Effector memory CD8-positive, alpha-beta T cell (primary cell): Measurements from ENCODE around the gene AGO4.
"Not testable (repeated sequence)": the region's sequence is repeated elsewhere in the genome, so short reads cannot be mapped to it uniquely, and the experiment has no call there.

Experiments used
- ATAC-seq: fragments of 150-1000 bp; cut with Tn5 transposase; replicated peaks from 2 replicates; pipeline ENCODE4 v1.10.0; 2021; ENCODE audit warnings: mild to moderate bottlenecking, moderate library complexity
- DNase-seq, 3 experiments: peaks; one replicate each; pipeline ENCODE4 v3.0.0; 2021
- H3K27ac Mint-ChIP-seq, 2 donors: one replicate each; pipeline ENCODE4 v1.8.0; 2022; ENCODE audit warnings: mild to moderate bottlenecking in 2 of 2, mixed read lengths in 2 of 2, moderate library complexity in 2 of 2
- H3K27me3 Mint-ChIP-seq, 2 donors: one replicate each; pipeline ENCODE4 v1.8.0; 2022; ENCODE audit warnings: mixed read lengths in 2 of 2
- H3K36me3 Mint-ChIP-seq: one replicate; pipeline ENCODE4 v1.8.0; 2022; ENCODE audit warnings: mild to moderate bottlenecking, moderate library complexity, mixed read lengths; ENCODE audit not compliant: insufficient read depth
- H3K4me1 Mint-ChIP-seq, 2 donors: one replicate each; pipeline ENCODE4 v1.8.0; 2022; ENCODE audit warnings: low read depth in 2 of 2, mixed read lengths in 2 of 2
- H3K4me3 Mint-ChIP-seq, 2 donors: one replicate each; pipeline ENCODE4 v1.8.0; 2022; ENCODE audit warnings: mild to moderate bottlenecking in 2 of 2, mixed read lengths in 2 of 2, moderate library complexity in 2 of 2
- H3K9me3 Mint-ChIP-seq, 2 donors: one replicate each; pipeline ENCODE4 v1.8.0; 2022; ENCODE audit warnings: mixed read lengths in 2 of 2
- total RNA-seq, 9 experiments: gene quantifications; one replicate each; lab custom pipeline; 2026; lab: John Stamatoyannopoulos, UW

AGO4 gene
- total RNA-seq: 13.8 to 143 (median 51.7) reads per million in 9 experiments

GRCh38 chr1:35807614-35808449 is at the start of gene AGO4:
Gene AGO4, plus strand, starts transcription at chr1:35808016. Its CDS starts 401 bp downstream, at chr1:35808417.
- Mint-ChIP-seq H3K9me3 (no peaks in the 10 kb centered on the region), H3K27ac (peak within 1 kb of the TSS; percentile 90 to 93)
- DNase-seq: peak; percentile 16 to 20 (median 20)

GRCh38 chr1:35762141-35762540 is 45.7 kb upstream of the AGO4 start:
- no peaks in the 10 kb centered on the region for H3K4me1 Mint-ChIP-seq
- H3K4me3 Mint-ChIP-seq: no peak overlapping the region
- no peaks in the 10 kb centered on the region for H3K36me3 Mint-ChIP-seq
- peak overlapping the region in 1 of 2 donors; percentile 30 for H3K27ac Mint-ChIP-seq
- DNase-seq (no peak), ATAC-seq (no peak)
- no peaks in the 10 kb centered on the region for H3K27me3 Mint-ChIP-seq
- no peaks in the 10 kb centered on the region for H3K9me3 Mint-ChIP-seq

More at GRCh38 chr1:35807614-35808449, at the start of gene AGO4:
- Mint-ChIP-seq H3K4me1 (peaks cover 26 to 33% of the 10 kb centered on the region in 2 donors), H3K4me3 (peak within 1 kb of the TSS; percentile 90 to 91), H3K36me3 (peaks cover 16% of the 10 kb centered on the region), H3K27me3 (no peaks in the 10 kb centered on the region)
- ATAC-seq: peak; percentile 37

- H3K9me3 Mint-ChIP-seq: no peaks in the 10 kb centered on the region
- no peak for DNase-seq
- ATAC-seq: no peak
- no peaks in the 10 kb centered on the region for H3K27me3 Mint-ChIP-seq
- peak overlapping the region in 1 of 2 donors; percentile 30 for H3K27ac Mint-ChIP-seq
- no peaks in the 10 kb centered on the region for H3K4me1 Mint-ChIP-seq
- H3K36me3 Mint-ChIP-seq: no peaks in the 10 kb centered on the region
- peak overlapping the region in 1 of 2 donors; percentile 1 for H3K4me3 Mint-ChIP-seq
Measured at GRCh38 chr1:35763201-35763600, 44.6 kb upstream of the AGO4 start.

DNA sequence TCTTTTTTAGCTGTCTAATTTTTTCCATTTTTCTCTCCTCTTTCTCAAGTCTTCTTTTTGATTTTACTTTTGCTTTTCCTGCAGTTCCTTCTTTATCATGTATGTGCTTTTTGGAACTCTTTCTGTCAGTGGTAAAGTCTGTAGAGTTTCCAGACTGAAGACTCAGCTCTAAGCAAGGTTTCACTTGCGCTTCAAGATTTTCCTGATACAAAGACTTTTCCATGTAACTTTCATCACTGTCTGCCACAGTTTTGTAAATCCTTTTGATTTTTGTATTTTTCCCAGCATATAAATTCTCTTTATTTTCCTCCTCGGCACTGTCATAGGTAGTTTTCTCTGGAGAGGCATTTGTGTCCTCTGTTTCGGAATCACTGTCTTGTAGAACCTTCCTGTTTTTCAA is 43.5 kb upstream of the AGO4 start:
- ATAC-seq (no peak), DNase-seq (no peak)
- Mint-ChIP-seq H3K9me3 (no peaks in the 10 kb centered on the region), H3K4me1 (peaks cover 2 to 8% of the 10 kb centered on the region in 2 donors), H3K27ac (peak overlapping the region in 1 of 2 donors; percentile 57), H3K36me3 (no peaks in the 10 kb centered on the region), H3K27me3 (no peaks in the 10 kb centered on the region), H3K4me3 (no peak overlapping the region)

- Mint-ChIP-seq H3K9me3 (no peaks in the 10 kb centered on the region), H3K27ac (peak overlapping the region; percentile 85 to 91), H3K4me1 (peaks cover 6 to 13% of the 10 kb centered on the region in 2 donors), H3K36me3 (peaks cover 5% of the 10 kb centered on the region), H3K4me3 (peak overlapping the region; percentile 98), H3K27me3 (no peaks in the 10 kb centered on the region)
- DNase-seq: no peak
- ATAC-seq: no peak
Measured at GRCh38 chr1:35768350-35769187, 39.2 kb upstream of the AGO4 start.

DNA sequence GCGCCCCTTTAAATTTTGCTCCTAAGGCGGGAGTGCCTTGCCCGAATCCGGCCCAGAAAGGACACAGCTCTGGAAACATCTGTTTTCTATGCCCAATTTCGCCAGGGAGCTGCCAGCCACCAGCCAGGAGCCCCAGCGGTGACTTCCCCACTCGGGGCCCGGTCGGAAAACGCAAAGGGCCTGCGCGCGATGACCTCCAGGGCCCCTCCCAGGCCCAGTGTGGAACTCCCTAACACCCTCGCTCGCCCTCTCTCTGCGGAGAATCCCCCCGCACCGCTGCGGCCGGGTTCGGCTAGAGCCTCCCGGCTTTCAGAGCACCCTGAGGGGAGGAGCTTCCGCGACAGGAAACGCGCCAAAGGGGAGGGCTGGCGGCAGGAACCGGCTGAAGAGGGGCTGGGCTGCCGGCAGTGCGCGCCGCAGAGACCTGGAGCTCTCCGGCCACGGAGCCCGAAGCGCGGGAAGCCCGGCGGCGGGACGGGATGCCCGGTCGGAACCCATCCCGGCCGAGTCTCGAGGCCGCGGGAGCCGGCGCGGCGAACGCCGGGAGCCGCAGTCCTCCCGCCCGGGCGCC is 38.5 kb upstream of the AGO4 start:
- peak; percentile 75 to 79 (median 77) for DNase-seq
- Mint-ChIP-seq H3K36me3 (peaks cover 5% of the 10 kb centered on the region), H3K27me3 (no peaks in the 10 kb centered on the region), H3K4me1 (peaks cover 6 to 13% of the 10 kb centered on the region in 2 donors), H3K4me3 (peak overlapping the region; percentile 98), H3K9me3 (no peaks in the 10 kb centered on the region), H3K27ac (peak overlapping the region; percentile 85 to 91)
- ATAC-seq: peak; percentile 80

GRCh38 chr1:35773711-35774110 is 34.1 kb upstream of the AGO4 start:
- Mint-ChIP-seq H3K27me3 (no peaks in the 10 kb centered on the region), H3K36me3 (peaks cover 8% of the 10 kb centered on the region), H3K4me3 (no peak overlapping the region), H3K9me3 (no peaks in the 10 kb centered on the region), H3K27ac (no peak overlapping the region), H3K4me1 (peaks cover 10 to 11% of the 10 kb centered on the region in 2 donors)
- DNase-seq: no peak
- no peak for ATAC-seq

DNA sequence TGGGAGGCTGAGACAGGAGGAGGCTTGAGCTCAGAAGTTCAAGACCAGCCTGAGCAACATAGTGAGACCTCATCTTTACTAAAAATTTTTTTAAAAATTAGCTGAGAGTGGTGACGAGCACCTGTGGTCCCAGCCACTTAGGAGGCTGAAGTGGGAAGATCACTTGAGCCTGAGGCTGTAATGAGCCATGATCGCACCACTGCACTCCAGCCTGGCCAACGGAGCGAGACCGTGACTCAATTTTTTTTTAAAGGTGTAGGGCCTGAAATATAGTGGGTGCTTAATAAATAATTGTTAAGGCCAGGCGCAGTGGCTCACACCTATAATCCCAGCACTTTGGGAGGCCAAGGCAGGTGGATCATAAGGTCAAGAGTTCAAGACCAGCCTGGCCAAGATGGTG is 31.6 kb upstream of the AGO4 start:
- H3K27me3 Mint-ChIP-seq, DNase-seq, H3K9me3 Mint-ChIP-seq, ATAC-seq, H3K4me3 Mint-ChIP-seq, H3K36me3 Mint-ChIP-seq, H3K4me1 Mint-ChIP-seq, H3K27ac Mint-ChIP-seq: not testable (repeated sequence)

DNA sequence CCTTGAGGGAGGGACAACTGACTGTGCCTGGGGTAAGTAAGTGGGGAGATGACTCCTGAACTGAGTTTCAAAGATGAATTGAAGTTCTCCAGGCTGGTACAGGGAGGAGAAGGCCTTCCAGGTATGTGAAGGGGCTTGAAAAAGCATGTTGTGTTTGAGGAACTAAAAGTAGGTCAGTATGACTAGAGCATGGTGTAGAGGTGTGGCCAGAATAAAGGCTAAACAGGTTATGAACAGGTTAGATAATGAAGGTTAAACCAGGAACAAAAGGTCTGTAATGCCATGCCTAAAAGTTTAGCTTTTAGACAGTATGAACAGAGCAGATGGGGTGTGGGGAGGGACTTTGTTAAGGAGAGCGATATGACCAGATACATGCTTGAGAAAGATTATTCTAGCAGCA is 30.7 kb upstream of the AGO4 start:
- H3K9me3 Mint-ChIP-seq: no peaks in the 10 kb centered on the region
- peak; percentile 56 for ATAC-seq
- H3K36me3 Mint-ChIP-seq: peaks cover 8% of the 10 kb centered on the region
- H3K4me3 Mint-ChIP-seq: no peak overlapping the region
- peaks cover 0 to 7% of the 10 kb centered on the region in 2 donors for H3K4me1 Mint-ChIP-seq
- peak overlapping the region in 1 of 2 donors; percentile 59 for H3K27ac Mint-ChIP-seq
- H3K27me3 Mint-ChIP-seq: no peaks in the 10 kb centered on the region
- DNase-seq: no peak

- no peaks in the 10 kb centered on the region for H3K4me1 Mint-ChIP-seq
- no peak overlapping the region for H3K4me3 Mint-ChIP-seq
- ATAC-seq: no peak
- DNase-seq: no peak
- H3K27ac Mint-ChIP-seq: no peak overlapping the region
- no peaks in the 10 kb centered on the region for H3K9me3 Mint-ChIP-seq
- H3K36me3 Mint-ChIP-seq: peaks cover 5% of the 10 kb centered on the region
- H3K27me3 Mint-ChIP-seq: no peaks in the 10 kb centered on the region
Measured at GRCh38 chr1:35783055-35783583, 24.7 kb upstream of the AGO4 start.

DNA sequence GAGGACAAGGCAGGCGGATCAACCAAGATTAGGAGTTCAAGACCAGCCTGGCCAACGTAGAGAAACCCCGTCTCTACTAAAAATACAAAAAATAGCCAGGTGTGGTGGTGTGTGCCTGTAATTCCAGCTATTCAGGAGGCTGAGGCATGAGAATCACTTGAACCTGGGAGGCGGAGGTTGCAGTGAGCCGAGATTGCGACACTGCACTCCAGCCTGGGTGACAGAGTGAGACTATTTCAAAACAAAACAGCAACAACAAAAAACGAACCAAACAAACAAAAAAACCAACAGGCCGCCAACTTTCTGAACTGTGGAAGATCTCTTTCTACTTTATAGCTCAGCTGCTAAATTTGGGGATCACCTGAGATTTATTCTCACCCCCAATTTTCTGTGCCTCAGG is 23.5 kb upstream of the AGO4 start:
- not testable (repeated sequence) for DNase-seq, H3K4me1 Mint-ChIP-seq, H3K9me3 Mint-ChIP-seq, ATAC-seq, H3K27me3 Mint-ChIP-seq, H3K27ac Mint-ChIP-seq, H3K4me3 Mint-ChIP-seq, H3K36me3 Mint-ChIP-seq

DNA sequence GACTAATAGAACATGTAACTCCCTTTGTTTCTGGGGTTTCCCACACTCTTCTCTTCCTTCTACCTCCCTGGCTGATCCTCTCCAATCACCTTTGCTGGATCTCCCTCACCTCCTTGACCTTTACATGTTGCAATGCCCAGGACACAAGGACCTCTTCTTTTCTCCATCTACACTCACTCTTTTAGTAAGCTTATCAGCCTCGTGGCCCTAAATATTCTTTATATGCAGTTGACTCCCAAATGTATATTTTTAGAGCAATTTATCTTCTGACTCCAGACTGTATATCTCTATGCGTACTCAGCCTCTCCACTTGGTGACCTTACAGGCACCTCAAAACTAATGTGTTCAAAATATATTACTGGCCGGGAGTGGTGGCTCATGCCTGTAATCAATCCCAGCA is 19.7 kb upstream of the AGO4 start:
- H3K27me3 Mint-ChIP-seq: no peaks in the 10 kb centered on the region
- ATAC-seq: no peak
- no peaks in the 10 kb centered on the region for H3K9me3 Mint-ChIP-seq
- H3K4me3 Mint-ChIP-seq: no peak overlapping the region
- H3K36me3 Mint-ChIP-seq: no peaks in the 10 kb centered on the region
- no peak for DNase-seq
- no peak overlapping the region for H3K27ac Mint-ChIP-seq
- H3K4me1 Mint-ChIP-seq: no peaks in the 10 kb centered on the region

DNA sequence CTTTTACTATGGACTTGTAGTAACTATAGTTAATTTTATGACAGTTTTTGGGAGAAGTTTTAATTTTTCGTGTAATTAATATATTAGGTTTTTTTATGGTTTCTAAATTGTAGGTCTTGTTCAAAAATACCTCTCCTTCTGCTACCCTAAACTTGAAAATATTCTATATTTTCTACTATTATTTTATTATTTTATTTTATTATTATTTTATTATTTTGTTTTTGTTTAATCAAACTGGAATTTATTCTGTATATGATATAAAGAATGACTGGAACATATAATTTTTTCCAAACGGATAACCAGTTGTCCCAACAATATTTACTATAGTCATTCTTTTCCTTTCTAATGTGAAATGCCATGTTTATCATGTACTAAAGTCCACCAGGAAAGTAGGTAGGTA is 17.1 kb upstream of the AGO4 start:
- Mint-ChIP-seq H3K27me3 (no peaks in the 10 kb centered on the region), H3K27ac (no peak overlapping the region), H3K36me3 (peaks cover 2% of the 10 kb centered on the region), H3K9me3 (no peaks in the 10 kb centered on the region), H3K4me3 (no peak overlapping the region), H3K4me1 (no peaks in the 10 kb centered on the region)
- ATAC-seq (no peak), DNase-seq (no peak)
